ENCODE data around the gene DOK5.

GRCh38 chr20:54488442-54488841 is 13.0 kb downstream of the DOK5 start:
- TF ChIP-seq CTCF (IDR thresholded peaks at IDR 0.05; ENCODE audit: low read depth, low read length) (no peak), MYC (IDR thresholded peaks at IDR 0.05; ENCODE audit: low read depth, low read length) (no peak), POLR2A (IDR thresholded peaks at IDR 0.05; ENCODE audit: extremely low read depth, insufficient read length) (no peak)

All from NB4 (cell line).